Left ventricle myocardium superior (tissue), 1 donor: Measurements from ENCODE around the gene ISLR. TPM values are rescaled to one million over a fixed set of nuclear protein-coding genes. Genes with fewer than 3 reads are reported as not detected.
"Not testable (repeated sequence)": the region's sequence is repeated elsewhere in the genome, so short reads cannot be mapped to it uniquely, and the experiment has no call there.

ENCODE experiments used
- ATAC-seq: fragments of 200-7000 bp; cut with Tn5 transposase; one replicate; pipeline ENCODE4 v1.9.1; 2020; ENCODE audit warnings: mild to moderate bottlenecking, moderate library complexity
- DNase-seq: peaks from one replicate; pipeline ENCODE4 v3.0.0-alpha.2; 2020
- intact Hi-C: fragments of 100-400 bp; cut with micrococcal nuclease; formaldehyde crosslinking; loops from one replicate; pipeline ENCODE4 v1.11.0; 2022
- total RNA-seq: library from RNA; stranded (reverse); fragmentation: NEBNext Ultra II Directional; extraction: Animal tissue kit (Norgen Biotek cat#: 25700); gene quantifications from one replicate; pipeline ENCODE4 v1.2.1, GENCODE V29; 2021
- donor health status: DM: no; HTN: yes; CAD: no; lungs with severe emphysema.

ISLR gene
- total RNA-seq, 1 donor from 2014 or later, result 11.1 TPM

GRCh38 chr15:74135041-74135565 lies 38.4 kb upstream of the ISLR start:
- ATAC-seq, result no peak
- no peak for DNase-seq
- intact Hi-C loops, result no loop called here

- no peak for ATAC-seq
- intact Hi-C loops, result no loop called here
- peak; percentile 45 for DNase-seq
These were observed 37.0 kb upstream of the ISLR start for GRCh38 chr15:74136540-74136813.

GRCh38 chr15:74136814-74137536 lies 36.5 kb upstream of the ISLR start:
- no peak for DNase-seq
- intact Hi-C loops, result no loop called here

GRCh38 chr15:74137537-74137894 lies 36.0 kb upstream of the ISLR start:
- intact Hi-C loops, result no loop called here
- DNase-seq (no peak), ATAC-seq (no peak)

More at GRCh38 chr15:74136814-74137536, 36.5 kb upstream of the ISLR start:
- ATAC-seq, result peak; percentile 23

- DNase-seq (no peak), ATAC-seq (no peak)
- intact Hi-C loops, result no loop called here
These were observed 34.9 kb upstream of the ISLR start for GRCh38 chr15:74138642-74139041.

GRCh38 chr15:74141591-74141990 lies 31.9 kb upstream of the ISLR start:
- no peak for ATAC-seq
- intact Hi-C loops, result no loop called here

GRCh38 chr15:74144153-74144775 lies 29.2 kb upstream of the ISLR start:
- intact Hi-C loops, result no loop called here
- ATAC-seq (no peak), DNase-seq (no peak)

More at GRCh38 chr15:74141591-74141990, 31.9 kb upstream of the ISLR start:
- DNase-seq, result no peak

GRCh38 chr15:74146277-74146800 lies 27.2 kb upstream of the ISLR start:
- DNase-seq (no peak), ATAC-seq (no peak)
- intact Hi-C loops, result no loop called here

GRCh38 chr15:74147051-74147450 lies 26.5 kb upstream of the ISLR start:
- DNase-seq, result no peak
- no peak for ATAC-seq
- intact Hi-C loops, result no loop called here

- no peak for ATAC-seq
- intact Hi-C loops, result no loop called here
- DNase-seq, result no peak
These were observed 17.6 kb upstream of the ISLR start for GRCh38 chr15:74155766-74156417.

- intact Hi-C loops, result no loop called here
- peak; percentile 93 for ATAC-seq
These were observed 16.7 kb upstream of the ISLR start for GRCh38 chr15:74156678-74157411.

GRCh38 chr15:74157868-74158827 lies 15.4 kb upstream of the ISLR start:
- intact Hi-C loops, result no loop called here
- no peak for ATAC-seq

More at GRCh38 chr15:74156678-74157411, 16.7 kb upstream of the ISLR start:
- DNase-seq, result peak; percentile 49

GRCh38 chr15:74158855-74159650 lies 14.5 kb upstream of the ISLR start:
- intact Hi-C loops, result no loop called here
- ATAC-seq, result no peak

More at GRCh38 chr15:74157868-74158827, 15.4 kb upstream of the ISLR start:
- DNase-seq, result no peak

GRCh38 chr15:74159773-74160172 lies 13.7 kb upstream of the ISLR start:
- intact Hi-C loops, result no loop called here
- ATAC-seq (no peak), DNase-seq (no peak)

More at GRCh38 chr15:74158855-74159650, 14.5 kb upstream of the ISLR start:
- DNase-seq, result no peak

GRCh38 chr15:74160390-74160789 lies 13.1 kb upstream of the ISLR start:
- DNase-seq, intact Hi-C loops, ATAC-seq: not testable (repeated sequence)

GRCh38 chr15:74162195-74162536 lies 11.3 kb upstream of the ISLR start:
- ATAC-seq, DNase-seq, intact Hi-C loops: not testable (repeated sequence)

GRCh38 chr15:74165461-74165860 lies 8.0 kb upstream of the ISLR start:
- intact Hi-C loops, result no loop called here
- no peak for DNase-seq
- no peak for ATAC-seq
